ENCODE results near the gene SHC1.
"Not testable (repeated sequence)": the region's sequence is repeated elsewhere in the genome, so short reads cannot be mapped to it uniquely, and the experiment has no call there.

Gene SHC1

DNA sequence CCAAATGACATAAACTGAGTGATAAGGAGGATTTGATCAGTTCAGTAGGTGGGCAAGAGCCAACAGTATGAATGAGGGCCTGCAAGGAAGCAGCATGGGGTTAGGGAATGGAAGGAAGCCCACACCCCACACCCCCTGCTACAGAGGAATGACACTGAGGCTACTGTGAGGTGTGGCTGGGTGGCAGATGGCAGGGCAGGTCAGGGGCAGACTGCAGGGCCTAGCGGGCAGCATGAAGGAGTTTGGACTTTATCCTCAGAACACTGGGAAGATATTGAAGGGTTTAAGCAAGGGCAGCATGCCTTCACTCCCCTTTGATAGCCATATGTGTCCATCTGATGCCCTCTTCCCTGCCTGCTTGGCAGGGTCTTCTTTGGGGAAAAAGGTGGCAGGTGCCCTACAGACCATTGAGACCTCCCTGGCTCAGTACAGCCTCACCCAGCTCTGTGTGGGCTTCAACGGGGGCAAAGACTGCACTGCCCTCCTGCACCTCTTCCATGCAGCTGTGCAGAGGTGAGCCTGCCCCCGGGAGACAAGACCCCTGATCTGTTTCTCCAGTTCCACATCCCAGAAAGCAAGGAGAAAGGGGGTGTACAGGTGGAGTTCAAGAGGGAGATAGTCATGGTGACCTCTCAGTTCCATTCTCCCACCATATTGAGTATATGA is 18.8 kb upstream of the SHC1 start:
- H2BK120ac ChIP-seq (ENCODE audit: low read depth, low read length), result no peak overlapping the region
- peaks cover 32% of the 10 kb centered on the region for H3K79me1 ChIP-seq (replicated peaks; ENCODE audit: low read length, poor library complexity, severe bottlenecking)
- H3K27me3 ChIP-seq (ENCODE audit: control insufficient read depth in 1 of 2, insufficient read depth in 1 of 2, low read length in 2 of 2), result no peaks in the 10 kb centered on the region
- H3K4me1 ChIP-seq (ENCODE audit: control insufficient read depth, insufficient read depth, low read depth, low read length), result peaks cover 24% of the 10 kb centered on the region
- H2AFZ ChIP-seq (ENCODE audit: low read depth, low read length), result no peak overlapping the region
- H2BK15ac ChIP-seq (ENCODE audit: low read depth, poor library complexity, severe bottlenecking), result no peak overlapping the region
- H3K4me3 ChIP-seq (ENCODE audit: insufficient read depth in 1 of 2, low read depth in 1 of 2, low read length in 2 of 2), result no peak overlapping the region
- H2BK12ac ChIP-seq (ENCODE audit: low read length in 2 of 2), result no peak overlapping the region
- H2BK5ac ChIP-seq (ENCODE audit: low read depth, low read length, poor library complexity, severe bottlenecking), result no peak overlapping the region
- 100% methylated on average over 1 of the region's 3 CpGs for WGBS
- H4K91ac ChIP-seq (ENCODE audit: low read length), result peak overlapping the region; percentile 16
- H3K14ac ChIP-seq (ENCODE audit: low read length in 2 of 2), result no peak overlapping the region
- no peak overlapping the region for H3K18ac ChIP-seq (ENCODE audit: low read depth in 1 of 2, low read length in 2 of 2)
- H2AK5ac ChIP-seq (ENCODE audit: low read length, severe bottlenecking), result no peak overlapping the region
- H3K23ac ChIP-seq (ENCODE audit: low read length in 2 of 2), result no peak overlapping the region
- no peak overlapping the region for H3K4ac ChIP-seq (ENCODE audit: low read depth in 1 of 2, low read length in 2 of 2)
- no peaks in the 10 kb centered on the region for H3K9me3 ChIP-seq (ENCODE audit: control insufficient read depth, low read length)
- DNase-seq, result no peak
- H3K9ac ChIP-seq (ENCODE audit: low read length), result no peak overlapping the region
- H3K27ac ChIP-seq (ENCODE audit: low read length, poor library complexity, severe bottlenecking), result no peak overlapping the region
- H4K8ac ChIP-seq (ENCODE audit: low read length), result no peak overlapping the region
- no peak overlapping the region for H3K4me2 ChIP-seq (ENCODE audit: low read length, poor library complexity, severe bottlenecking)
- H3K36me3 ChIP-seq (ENCODE audit: control insufficient read depth in 1 of 2, insufficient read depth in 2 of 2, low read depth in 1 of 2, low read length in 2 of 2), result peaks cover 45 to 52% of the 10 kb centered on the region in 2 experiments

DNA sequence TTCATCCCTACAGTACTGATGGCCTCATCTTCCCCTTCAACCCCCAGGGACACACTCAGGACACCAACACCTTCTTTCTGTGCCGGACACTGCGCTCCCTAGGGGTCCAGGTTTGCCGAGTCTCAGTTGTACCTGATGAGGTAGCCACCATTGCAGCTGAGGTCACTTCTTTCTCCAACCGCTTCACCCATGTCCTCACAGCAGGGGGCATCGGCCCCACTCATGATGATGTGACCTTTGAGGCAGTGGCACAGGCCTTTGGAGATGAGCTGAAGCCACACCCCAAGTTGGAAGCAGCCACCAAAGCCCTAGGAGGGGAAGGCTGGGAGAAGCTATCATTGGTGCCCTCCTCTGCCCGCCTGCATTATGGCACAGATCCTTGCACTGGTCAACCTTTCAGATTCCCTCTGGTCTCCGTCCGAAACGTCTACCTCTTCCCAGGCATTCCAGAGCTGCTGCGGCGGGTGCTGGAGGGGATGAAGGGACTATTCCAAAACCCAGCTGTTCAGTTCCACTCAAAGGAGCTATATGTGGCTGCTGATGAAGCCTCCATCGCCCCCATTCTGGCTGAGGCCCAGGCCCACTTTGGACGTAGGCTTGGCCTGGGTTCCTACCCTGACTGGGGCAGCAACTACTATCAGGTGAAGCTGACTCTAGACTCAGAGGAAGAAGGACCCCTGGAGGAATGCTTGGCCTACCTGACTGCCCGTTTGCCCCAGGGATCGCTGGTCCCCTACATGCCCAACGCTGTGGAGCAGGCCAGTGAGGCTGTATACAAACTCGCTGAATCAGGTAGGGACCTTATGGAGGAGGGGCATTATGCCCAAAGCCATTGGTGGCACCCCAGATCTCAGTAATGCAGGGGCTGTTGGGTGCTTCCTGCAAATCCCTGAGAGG is 17.8 kb upstream of the SHC1 start:
- H3K4me2 ChIP-seq (ENCODE audit: low read length, poor library complexity, severe bottlenecking), result no peak overlapping the region
- H3K4me1 ChIP-seq (ENCODE audit: control insufficient read depth, insufficient read depth, low read depth, low read length), result peaks cover 23% of the 10 kb centered on the region
- H3K27ac ChIP-seq (ENCODE audit: low read length, poor library complexity, severe bottlenecking), result no peak overlapping the region
- H3K4ac ChIP-seq (ENCODE audit: low read depth in 1 of 2, low read length in 2 of 2), result no peak overlapping the region
- H3K79me1 ChIP-seq (replicated peaks; ENCODE audit: low read length, poor library complexity, severe bottlenecking), result peaks cover 32% of the 10 kb centered on the region
- no peak overlapping the region for H2AFZ ChIP-seq (ENCODE audit: low read depth, low read length)
- no peak overlapping the region for H2BK12ac ChIP-seq (ENCODE audit: low read length in 2 of 2)
- H2BK5ac ChIP-seq (ENCODE audit: low read depth, low read length, poor library complexity, severe bottlenecking), result no peak overlapping the region
- no peaks in the 10 kb centered on the region for H3K27me3 ChIP-seq (ENCODE audit: control insufficient read depth in 1 of 2, insufficient read depth in 1 of 2, low read length in 2 of 2)
- H4K8ac ChIP-seq (ENCODE audit: low read length), result no peak overlapping the region
- no peaks in the 10 kb centered on the region for H3K9me3 ChIP-seq (ENCODE audit: control insufficient read depth, low read length)
- no peak overlapping the region for H2BK120ac ChIP-seq (ENCODE audit: low read depth, low read length)
- no peak overlapping the region for H3K9ac ChIP-seq (ENCODE audit: low read length)
- WGBS, result 94% methylated on average over 17 of the region's 17 CpGs
- no peak overlapping the region for H2BK15ac ChIP-seq (ENCODE audit: low read depth, poor library complexity, severe bottlenecking)
- peaks cover 45 to 48% of the 10 kb centered on the region in 2 experiments for H3K36me3 ChIP-seq (ENCODE audit: control insufficient read depth in 1 of 2, insufficient read depth in 2 of 2, low read depth in 1 of 2, low read length in 2 of 2)
- H3K14ac ChIP-seq (ENCODE audit: low read length in 2 of 2), result no peak overlapping the region
- no peak overlapping the region for H3K23ac ChIP-seq (ENCODE audit: low read length in 2 of 2)
- no peak overlapping the region for H3K18ac ChIP-seq (ENCODE audit: low read depth in 1 of 2, low read length in 2 of 2)
- no peak for DNase-seq
- H2AK5ac ChIP-seq (ENCODE audit: low read length, severe bottlenecking), result no peak overlapping the region
- H3K4me3 ChIP-seq (ENCODE audit: insufficient read depth in 1 of 2, low read depth in 1 of 2, low read length in 2 of 2), result no peak overlapping the region
- no peak overlapping the region for H4K91ac ChIP-seq (ENCODE audit: low read length)

DNA sequence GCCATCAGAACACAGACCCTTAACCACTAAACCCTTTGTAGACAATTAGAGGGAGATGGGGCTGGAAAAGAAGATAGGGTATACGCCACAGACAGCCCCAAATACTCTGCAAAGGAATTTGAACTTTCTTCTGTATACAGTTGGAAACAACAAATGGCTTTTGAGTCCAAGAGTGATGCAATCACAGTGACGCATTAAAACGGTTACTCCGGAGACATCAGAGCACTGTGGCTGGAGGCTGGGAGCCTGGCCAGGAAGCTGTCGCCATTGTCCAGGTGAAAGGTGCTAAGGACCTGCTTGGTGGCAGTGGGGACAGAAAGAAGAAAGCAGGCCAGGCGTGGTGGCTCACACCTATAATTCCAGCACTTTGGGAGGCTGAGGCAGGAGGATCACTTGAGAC is 16.8 kb upstream of the SHC1 start:
- no peak overlapping the region for H4K8ac ChIP-seq (ENCODE audit: low read length)
- H3K4ac ChIP-seq (ENCODE audit: low read depth in 1 of 2, low read length in 2 of 2), result no peak overlapping the region
- no peak overlapping the region for H3K27ac ChIP-seq (ENCODE audit: low read length, poor library complexity, severe bottlenecking)
- no peak overlapping the region for H3K4me2 ChIP-seq (ENCODE audit: low read length, poor library complexity, severe bottlenecking)
- H3K36me3 ChIP-seq (ENCODE audit: control insufficient read depth in 1 of 2, insufficient read depth in 2 of 2, low read depth in 1 of 2, low read length in 2 of 2), result peaks cover 41 to 42% of the 10 kb centered on the region in 2 experiments
- H2AK5ac ChIP-seq (ENCODE audit: low read length, severe bottlenecking), result no peak overlapping the region
- no peak overlapping the region for H2BK5ac ChIP-seq (ENCODE audit: low read depth, low read length, poor library complexity, severe bottlenecking)
- no peak overlapping the region for H2AFZ ChIP-seq (ENCODE audit: low read depth, low read length)
- H2BK12ac ChIP-seq (ENCODE audit: low read length in 2 of 2), result no peak overlapping the region
- no peak overlapping the region for H3K18ac ChIP-seq (ENCODE audit: low read depth in 1 of 2, low read length in 2 of 2)
- DNase-seq, result no peak
- H3K4me3 ChIP-seq (ENCODE audit: insufficient read depth in 1 of 2, low read depth in 1 of 2, low read length in 2 of 2), result no peak overlapping the region
- no peak overlapping the region for H3K9ac ChIP-seq (ENCODE audit: low read length)
- H3K4me1 ChIP-seq (ENCODE audit: control insufficient read depth, insufficient read depth, low read depth, low read length), result peaks cover 17% of the 10 kb centered on the region
- H3K14ac ChIP-seq (ENCODE audit: low read length in 2 of 2), result no peak overlapping the region
- no peaks in the 10 kb centered on the region for H3K9me3 ChIP-seq (ENCODE audit: control insufficient read depth, low read length)
- H4K91ac ChIP-seq (ENCODE audit: low read length), result no peak overlapping the region
- 94% methylated on average over 6 of the region's 6 CpGs for WGBS
- H3K27me3 ChIP-seq (ENCODE audit: control insufficient read depth in 1 of 2, insufficient read depth in 1 of 2, low read length in 2 of 2), result no peaks in the 10 kb centered on the region
- no peak overlapping the region for H3K23ac ChIP-seq (ENCODE audit: low read length in 2 of 2)
- no peak overlapping the region for H2BK120ac ChIP-seq (ENCODE audit: low read depth, low read length)
- no peak overlapping the region for H2BK15ac ChIP-seq (ENCODE audit: low read depth, poor library complexity, severe bottlenecking)
- H3K79me1 ChIP-seq (replicated peaks; ENCODE audit: low read length, poor library complexity, severe bottlenecking), result peaks cover 34% of the 10 kb centered on the region

DNA sequence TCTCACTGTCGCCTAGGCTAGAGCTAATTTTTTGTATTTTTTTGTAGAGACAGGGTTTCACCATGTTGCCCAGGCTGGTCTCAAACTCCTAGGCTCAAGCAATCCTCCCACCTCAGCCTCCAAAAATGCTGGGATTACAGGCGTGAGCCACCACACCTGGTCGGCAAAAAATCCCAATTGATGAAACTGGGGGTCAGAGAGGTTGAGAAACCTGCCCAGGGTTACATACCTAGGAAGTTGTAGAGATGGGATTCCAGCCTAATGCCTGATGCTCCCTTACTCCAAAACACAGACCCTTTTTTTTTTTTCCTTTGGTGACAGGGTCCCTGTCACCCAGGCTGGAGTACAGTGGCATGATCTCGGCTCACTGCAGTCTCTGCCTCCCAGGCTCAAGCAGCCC is 16.2 kb upstream of the SHC1 start:
- H3K4me2 ChIP-seq (ENCODE audit: low read length, poor library complexity, severe bottlenecking); H2BK5ac ChIP-seq (ENCODE audit: low read depth, low read length, poor library complexity, severe bottlenecking); H3K4ac ChIP-seq (ENCODE audit: low read depth in 1 of 2, low read length in 2 of 2); H3K9ac ChIP-seq (ENCODE audit: low read length); DNase-seq; H3K27me3 ChIP-seq (ENCODE audit: control insufficient read depth in 1 of 2, insufficient read depth in 1 of 2, low read length in 2 of 2); H3K27ac ChIP-seq (ENCODE audit: low read length, poor library complexity, severe bottlenecking); H2BK15ac ChIP-seq (ENCODE audit: low read depth, poor library complexity, severe bottlenecking); H3K14ac ChIP-seq (ENCODE audit: low read length in 2 of 2); H3K4me3 ChIP-seq (ENCODE audit: insufficient read depth in 1 of 2, low read depth in 1 of 2, low read length in 2 of 2); H2AK5ac ChIP-seq (ENCODE audit: low read length, severe bottlenecking); H3K9me3 ChIP-seq (ENCODE audit: control insufficient read depth, low read length); H2BK12ac ChIP-seq (ENCODE audit: low read length in 2 of 2); H2BK120ac ChIP-seq (ENCODE audit: low read depth, low read length); H4K91ac ChIP-seq (ENCODE audit: low read length); H4K8ac ChIP-seq (ENCODE audit: low read length); H3K18ac ChIP-seq (ENCODE audit: low read depth in 1 of 2, low read length in 2 of 2); H3K23ac ChIP-seq (ENCODE audit: low read length in 2 of 2); H2AFZ ChIP-seq (ENCODE audit: low read depth, low read length): not testable (repeated sequence)
- WGBS, result 100% methylated on average over 2 of the region's 4 CpGs
- Histone ChIP-seq H3K36me3 (ENCODE audit: control insufficient read depth in 1 of 2, insufficient read depth in 2 of 2, low read depth in 1 of 2, low read length in 2 of 2) (peaks cover 41 to 42% of the 10 kb centered on the region in 2 experiments), H3K4me1 (ENCODE audit: control insufficient read depth, insufficient read depth, low read depth, low read length) (peaks cover 17% of the 10 kb centered on the region), H3K79me1 (replicated peaks; ENCODE audit: low read length, poor library complexity, severe bottlenecking) (peaks cover 36% of the 10 kb centered on the region)

Measured in mesenchymal stem cell (in vitro differentiated cells and primary cell).